Fibroblast of skin of left biceps (primary cell): ENCODE data around the gene CHST1.

ENCODE experiments used
- DNase-seq, 2 experiments: peaks; one replicate each; pipeline ENCODE4 v3.0.0-alpha.2; 2013; ENCODE audit warnings: low read depth in 2 of 2

CHST1 gene

DNA sequence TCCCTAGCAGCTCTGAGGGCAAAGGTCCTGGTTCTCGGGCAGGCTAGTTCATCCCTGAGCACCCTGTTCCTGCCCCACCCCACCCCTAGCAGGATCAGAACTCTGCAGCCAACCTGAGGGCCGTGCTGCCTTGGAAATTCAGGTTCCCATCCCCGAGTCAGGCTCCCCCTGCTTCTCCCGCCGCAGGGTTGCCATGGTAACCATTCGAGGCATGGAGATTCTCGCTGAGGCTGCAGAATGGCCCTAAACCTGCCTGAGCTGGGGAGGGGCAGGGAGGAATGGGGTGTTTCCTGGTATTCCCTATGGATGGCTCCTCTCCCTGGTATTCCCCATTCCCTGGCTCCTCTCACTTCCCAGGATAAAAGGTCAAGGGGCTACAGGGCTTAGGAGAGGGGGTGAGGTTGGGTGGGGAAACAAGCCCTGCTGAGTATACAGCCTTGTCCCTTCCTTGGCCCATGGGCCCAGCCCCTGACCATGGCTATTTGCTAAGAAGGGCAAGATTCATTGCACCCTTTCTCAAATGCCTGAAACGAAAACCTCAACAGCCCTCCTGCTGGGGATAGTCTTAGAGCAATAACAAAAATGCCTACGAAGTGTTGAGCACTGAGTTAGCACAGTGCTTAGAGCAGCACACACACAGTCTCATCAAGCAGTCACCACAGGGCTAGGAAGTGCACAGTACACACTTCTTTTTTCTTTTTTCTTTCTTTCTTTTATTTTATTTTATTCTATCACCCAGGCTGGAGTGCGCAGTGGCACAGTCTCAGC is 58.7 kb downstream of the CHST1 start:
- DNase-seq: no peak

DNA sequence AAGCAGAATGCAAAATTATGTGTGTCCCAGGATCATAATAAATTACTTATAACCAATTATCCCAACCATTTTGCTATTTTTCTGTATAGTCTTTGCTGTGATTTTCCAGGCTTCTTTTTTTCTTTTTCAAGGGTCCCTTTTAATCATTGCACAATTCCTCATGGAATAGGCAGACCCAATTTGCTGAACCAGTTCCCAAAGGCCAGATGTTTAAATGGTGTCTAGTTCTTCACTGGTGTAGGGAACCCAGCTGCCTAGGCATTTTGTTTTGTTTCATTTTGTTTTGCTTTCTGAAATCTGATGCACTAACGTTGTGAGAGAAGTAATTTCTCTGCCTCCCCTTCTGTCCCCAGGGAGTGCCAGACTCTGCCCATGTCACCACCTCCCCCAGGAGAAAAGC is 60.4 kb downstream of the CHST1 start:
- DNase-seq: no peak

DNA sequence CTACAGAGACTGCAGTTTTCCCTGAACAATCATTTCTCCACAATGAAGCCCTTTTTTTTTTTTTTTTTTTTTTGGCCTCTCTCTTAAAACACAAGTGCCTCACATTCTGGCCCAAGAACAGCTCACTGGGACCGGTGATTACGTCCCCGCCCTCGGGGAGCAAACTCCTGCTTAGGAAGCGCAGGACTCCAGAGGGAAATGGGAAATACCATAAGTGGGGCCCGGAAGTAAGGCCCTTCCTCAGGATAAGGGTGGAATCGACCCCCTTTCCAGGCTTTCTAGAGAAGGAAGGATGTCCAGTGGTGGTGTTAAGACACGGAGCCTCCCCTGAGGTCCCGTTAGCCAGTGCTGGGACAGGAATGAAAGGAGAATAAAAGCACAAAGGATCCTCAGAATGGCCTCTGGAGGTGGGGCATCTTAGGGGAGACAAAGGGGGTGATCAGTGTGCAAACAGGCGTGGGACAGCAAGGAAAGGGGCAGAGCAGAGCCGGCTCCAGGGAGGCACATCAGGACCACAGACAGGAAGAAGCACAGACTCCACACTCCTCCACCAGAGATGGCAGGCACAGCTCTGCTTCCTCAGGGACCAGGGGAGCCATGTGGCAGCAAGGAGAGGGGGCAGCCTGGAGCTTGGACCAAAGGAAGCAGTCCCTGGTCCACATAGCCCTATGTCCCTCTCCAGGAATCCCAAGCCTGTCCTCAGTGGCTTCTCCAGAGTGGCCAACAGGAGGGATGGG is 61.3 kb downstream of the CHST1 start:
- no peak for DNase-seq

DNA sequence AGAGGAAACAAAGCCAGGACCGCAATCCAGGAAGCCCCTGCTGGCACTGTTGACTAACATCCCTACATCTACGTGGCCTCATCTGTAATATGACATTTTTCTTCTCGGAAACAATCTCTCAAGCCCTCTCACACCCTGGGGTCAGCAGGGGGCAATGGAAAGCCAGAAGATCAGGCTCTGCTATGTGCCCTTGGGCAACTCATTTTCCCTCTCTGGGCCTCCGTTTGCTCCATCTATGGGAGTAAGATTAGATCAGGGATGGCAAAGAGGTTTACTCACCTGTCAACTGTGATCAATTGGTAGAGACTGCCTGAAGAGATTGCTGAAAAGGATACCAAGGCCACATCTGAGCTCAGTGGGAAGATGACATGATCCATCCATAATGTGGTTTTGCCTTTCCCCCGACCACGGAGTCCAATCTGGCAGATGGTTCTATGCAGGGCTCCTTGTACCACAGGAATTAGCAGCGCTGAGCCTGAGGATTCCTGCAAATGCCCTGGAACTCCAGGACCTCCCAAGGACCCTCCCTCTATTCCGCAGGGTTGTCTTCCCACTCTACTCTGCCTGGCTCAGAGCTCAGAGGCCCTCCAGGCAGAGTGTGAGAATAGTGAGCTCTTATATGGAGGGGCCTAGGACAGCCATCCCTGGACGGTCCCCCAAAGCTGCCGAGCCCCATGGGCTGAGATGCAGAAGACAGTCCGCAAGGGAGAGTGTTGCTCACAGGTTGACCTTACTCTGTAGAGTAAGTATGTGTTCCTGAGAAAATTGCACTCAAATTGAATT is 66.1 kb downstream of the CHST1 start:
- DNase-seq: no peak
